SK-N-SH treated with all-trans-retinoic acid at 6 μM for 48 hours (cell line): ENCODE results near the gene PBX1.

Experiments
- ATAC-seq: fragments of 200-7000 bp; cut with Tn5 transposase; 3 replicates; pipeline ENCODE4 v1.9.1; 2020; ENCODE audit warnings: mild to moderate bottlenecking, moderate library complexity
- ARNTL ChIP-seq: fragments of 450-650 bp; formaldehyde crosslinking; IDR thresholded peaks from 2 replicates; pipeline ENCODE4 v1.5.0; 2020; ENCODE audit warnings: low read depth, mild to moderate bottlenecking, moderate library complexity, borderline replicate concordance
- BACH2 ChIP-seq: fragments of 250-450 bp; sonication (Bioruptor Pico); IDR thresholded peaks from 2 replicates; pipeline ENCODE4 v1.9.0; 2021; ENCODE audit warnings: mild to moderate bottlenecking, borderline replicate concordance
- CSDC2 ChIP-seq: fragments of 250-450 bp; sonication (Bioruptor Pico); IDR thresholded peaks from 2 replicates; pipeline ENCODE4 v1.5.0; 2020; ENCODE audit warnings: mild to moderate bottlenecking, moderate library complexity
- ESRRG ChIP-seq: fragments of 250-450 bp; sonication (Bioruptor Pico); IDR thresholded peaks from 2 replicates; pipeline ENCODE4 v1.6.1; 2021; ENCODE audit warnings: mild to moderate bottlenecking
- GLIS3 ChIP-seq: fragments of 250-450 bp; sonication (Bioruptor Pico); IDR thresholded peaks from 2 replicates; pipeline ENCODE4 v1.5.0; 2020; ENCODE audit warnings: mild to moderate bottlenecking, moderate library complexity
- ISL1 ChIP-seq: fragments of 250-450 bp; sonication (Bioruptor Pico); IDR thresholded peaks from 2 replicates; pipeline ENCODE4 v2.1.2; 2022; ENCODE audit warnings: mild to moderate bottlenecking, moderate library complexity
- OSR1 ChIP-seq: fragments of 250-450 bp; sonication (Bioruptor Pico); IDR thresholded peaks from 2 replicates; pipeline ENCODE4 v1.8.0; 2022; ENCODE audit warnings: moderate library complexity, mild to moderate bottlenecking, inconsistent platforms
- PPARA ChIP-seq: fragments of 250-450 bp; sonication (Bioruptor Pico); IDR thresholded peaks from 2 replicates; pipeline ENCODE4 v1.5.0; 2020; ENCODE audit warnings: mild to moderate bottlenecking, borderline replicate concordance
- RARB ChIP-seq: fragments of 250-450 bp; sonication (Bioruptor Pico); IDR thresholded peaks from 2 replicates; pipeline ENCODE4 v1.8.0; 2021; ENCODE audit warnings: mild to moderate bottlenecking, moderate library complexity
- SNAI2 ChIP-seq: fragments of 250-450 bp; sonication (Bioruptor Pico); IDR thresholded peaks from 2 replicates; pipeline ENCODE4 v1.5.0; 2020; ENCODE audit warnings: mild to moderate bottlenecking, moderate library complexity
- TCF4 ChIP-seq: fragments of 250-450 bp; sonication (Bioruptor Pico); IDR thresholded peaks from 2 replicates; pipeline ENCODE4 v1.8.0; 2021; ENCODE audit warnings: mild to moderate bottlenecking, moderate library complexity, borderline replicate concordance
- ZC3H10 ChIP-seq: fragments of 250-450 bp; sonication (Bioruptor Pico); IDR thresholded peaks from 2 replicates; pipeline ENCODE4 v1.5.1; 2021; ENCODE audit warnings: mild to moderate bottlenecking, moderate library complexity
- ZFP3 ChIP-seq: fragments of 250-450 bp; sonication (Bioruptor Pico); IDR thresholded peaks from 2 replicates; pipeline ENCODE4 v1.5.0; 2020; ENCODE audit warnings: mild to moderate bottlenecking, moderate library complexity
- ZFP30 ChIP-seq: fragments of 450-650 bp; formaldehyde crosslinking; IDR thresholded peaks from 2 replicates; pipeline ENCODE4 v1.5.0; 2022; ENCODE audit warnings: mild to moderate bottlenecking, moderate library complexity
- ZNF565 ChIP-seq: fragments of 450-650 bp; formaldehyde crosslinking; conservative IDR thresholded peaks from 2 replicates; pipeline ENCODE4 v1.5.0; 2020; ENCODE audit warnings: low read depth, mild to moderate bottlenecking, moderate library complexity
- ZNF70 ChIP-seq: fragments of 450-650 bp; formaldehyde crosslinking; IDR thresholded peaks from 2 replicates; pipeline ENCODE4 v1.5.0; 2020; ENCODE audit warnings: mild to moderate bottlenecking, moderate library complexity
- ZNF8 ChIP-seq: fragments of 450-650 bp; formaldehyde crosslinking; IDR thresholded peaks from 2 replicates; pipeline ENCODE4 v1.5.0; 2020; ENCODE audit warnings: mild to moderate bottlenecking, moderate library complexity
- TF ChIP-seq, protein P1 (sequence below): fragments of 250-450 bp; sonication (Bioruptor Pico); IDR thresholded peaks from 2 replicates; pipeline ENCODE4 v1.8.0; 2021; ENCODE audit warnings: low read depth, mild to moderate bottlenecking, moderate library complexity, borderline replicate concordance
- TF ChIP-seq, protein P2 (sequence below): fragments of 250-450 bp; sonication (Bioruptor Pico); IDR thresholded peaks from 2 replicates; pipeline ENCODE4 v1.5.1; 2021; ENCODE audit warnings: mild to moderate bottlenecking, moderate library complexity
- TF ChIP-seq, protein P3 (sequence below): fragments of 250-450 bp; sonication (Bioruptor Pico); IDR thresholded peaks from 2 replicates; pipeline ENCODE4 v1.5.0; 2020; ENCODE audit warnings: mild to moderate bottlenecking, moderate library complexity
- TF ChIP-seq, protein P4 (sequence below): fragments of 250-450 bp; sonication (Bioruptor Pico); IDR thresholded peaks from 2 replicates; pipeline ENCODE4 v1.5.1; 2020; ENCODE audit warnings: low read depth, mild to moderate bottlenecking, moderate library complexity

The PBX1 gene

DNA sequence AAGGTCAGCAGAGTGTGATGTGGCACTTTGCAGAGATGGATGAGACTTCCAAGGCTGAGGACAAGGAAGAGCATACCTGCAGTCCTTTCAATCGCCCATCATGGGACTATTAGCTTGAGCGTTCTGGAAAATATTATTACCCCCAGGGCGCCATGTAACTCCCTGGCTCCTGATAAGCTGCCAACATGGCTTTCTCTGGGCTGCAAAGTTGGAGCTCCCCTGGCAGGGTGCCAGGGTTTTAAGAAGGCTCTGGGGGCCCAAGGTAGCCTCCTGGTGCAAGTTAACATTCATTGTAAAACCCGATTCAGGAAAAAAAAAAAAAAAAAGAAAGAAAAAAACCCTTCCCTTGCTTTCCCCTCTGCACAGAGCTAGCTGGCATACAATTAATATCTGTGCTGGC, 196.7 kb downstream of the PBX1 start (continued):
- TF ChIP-seq OSR1 (CRISPR knock-in tag) (no peak), PPARA (CRISPR knock-in tag) (no peak)

DNA sequence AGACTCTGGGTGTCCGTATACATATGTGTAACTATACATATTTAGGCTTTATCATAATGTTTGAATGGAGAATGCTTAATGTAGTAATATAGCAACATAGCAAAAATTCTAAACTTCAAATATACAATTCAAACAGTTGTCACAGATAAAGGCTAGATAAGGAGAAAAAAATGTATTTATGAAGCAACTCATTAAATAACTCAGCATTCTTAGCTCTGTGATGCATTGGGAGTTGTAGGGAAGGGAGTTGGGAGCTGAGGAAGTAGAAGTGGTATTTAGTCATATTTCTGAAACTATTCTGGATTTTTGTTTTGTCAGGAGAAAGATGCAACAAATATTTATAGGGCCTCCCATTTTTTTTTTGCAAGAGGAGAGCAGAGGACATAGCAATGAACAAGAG, 197.8 kb downstream of the PBX1 start:
- TF ChIP-seq BACH2 (no peak), RARB (CRISPR knock-in tag) (no peak), ISL1 (CRISPR knock-in tag) (no peak), ZNF70 (CRISPR knock-in tag) (no peak), SNAI2 (CRISPR knock-in tag) (no peak), ZNF8 (CRISPR knock-in tag) (no peak), PPARA (CRISPR knock-in tag) (no peak), TCF4 (CRISPR knock-in tag) (no peak), GLIS3 (CRISPR knock-in tag) (no peak), ESRRG (CRISPR knock-in tag) (no peak), ZNF565 (no peak), ZFP3 (CRISPR knock-in tag) (no peak), CSDC2 (CRISPR knock-in tag) (no peak)
- TF ChIP-seq, protein P1, sequence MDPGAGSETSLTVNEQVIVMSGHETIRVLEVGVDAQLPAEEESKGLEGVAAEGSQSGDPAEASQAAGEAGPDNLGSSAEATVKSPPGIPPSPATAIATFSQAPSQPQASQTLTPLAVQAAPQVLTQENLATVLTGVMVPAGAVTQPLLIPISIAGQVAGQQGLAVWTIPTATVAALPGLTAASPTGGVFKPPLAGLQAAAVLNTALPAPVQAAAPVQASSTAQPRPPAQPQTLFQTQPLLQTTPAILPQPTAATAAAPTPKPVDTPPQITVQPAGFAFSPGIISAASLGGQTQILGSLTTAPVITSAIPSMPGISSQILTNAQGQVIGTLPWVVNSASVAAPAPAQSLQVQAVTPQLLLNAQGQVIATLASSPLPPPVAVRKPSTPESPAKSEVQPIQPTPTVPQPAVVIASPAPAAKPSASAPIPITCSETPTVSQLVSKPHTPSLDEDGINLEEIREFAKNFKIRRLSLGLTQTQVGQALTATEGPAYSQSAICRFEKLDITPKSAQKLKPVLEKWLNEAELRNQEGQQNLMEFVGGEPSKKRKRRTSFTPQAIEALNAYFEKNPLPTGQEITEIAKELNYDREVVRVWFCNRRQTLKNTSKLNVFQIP: no peak
- TF ChIP-seq, protein P2, sequence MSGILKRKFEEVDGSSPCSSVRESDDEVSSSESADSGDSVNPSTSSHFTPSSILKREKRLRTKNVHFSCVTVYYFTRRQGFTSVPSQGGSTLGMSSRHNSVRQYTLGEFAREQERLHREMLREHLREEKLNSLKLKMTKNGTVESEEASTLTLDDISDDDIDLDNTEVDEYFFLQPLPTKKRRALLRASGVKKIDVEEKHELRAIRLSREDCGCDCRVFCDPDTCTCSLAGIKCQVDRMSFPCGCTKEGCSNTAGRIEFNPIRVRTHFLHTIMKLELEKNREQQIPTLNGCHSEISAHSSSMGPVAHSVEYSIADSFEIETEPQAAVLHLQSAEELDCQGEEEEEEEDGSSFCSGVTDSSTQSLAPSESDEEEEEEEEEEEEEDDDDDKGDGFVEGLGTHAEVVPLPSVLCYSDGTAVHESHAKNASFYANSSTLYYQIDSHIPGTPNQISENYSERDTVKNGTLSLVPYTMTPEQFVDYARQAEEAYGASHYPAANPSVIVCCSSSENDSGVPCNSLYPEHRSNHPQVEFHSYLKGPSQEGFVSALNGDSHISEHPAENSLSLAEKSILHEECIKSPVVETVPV (CRISPR knock-in tag): no peak
- TF ChIP-seq, protein P3, sequence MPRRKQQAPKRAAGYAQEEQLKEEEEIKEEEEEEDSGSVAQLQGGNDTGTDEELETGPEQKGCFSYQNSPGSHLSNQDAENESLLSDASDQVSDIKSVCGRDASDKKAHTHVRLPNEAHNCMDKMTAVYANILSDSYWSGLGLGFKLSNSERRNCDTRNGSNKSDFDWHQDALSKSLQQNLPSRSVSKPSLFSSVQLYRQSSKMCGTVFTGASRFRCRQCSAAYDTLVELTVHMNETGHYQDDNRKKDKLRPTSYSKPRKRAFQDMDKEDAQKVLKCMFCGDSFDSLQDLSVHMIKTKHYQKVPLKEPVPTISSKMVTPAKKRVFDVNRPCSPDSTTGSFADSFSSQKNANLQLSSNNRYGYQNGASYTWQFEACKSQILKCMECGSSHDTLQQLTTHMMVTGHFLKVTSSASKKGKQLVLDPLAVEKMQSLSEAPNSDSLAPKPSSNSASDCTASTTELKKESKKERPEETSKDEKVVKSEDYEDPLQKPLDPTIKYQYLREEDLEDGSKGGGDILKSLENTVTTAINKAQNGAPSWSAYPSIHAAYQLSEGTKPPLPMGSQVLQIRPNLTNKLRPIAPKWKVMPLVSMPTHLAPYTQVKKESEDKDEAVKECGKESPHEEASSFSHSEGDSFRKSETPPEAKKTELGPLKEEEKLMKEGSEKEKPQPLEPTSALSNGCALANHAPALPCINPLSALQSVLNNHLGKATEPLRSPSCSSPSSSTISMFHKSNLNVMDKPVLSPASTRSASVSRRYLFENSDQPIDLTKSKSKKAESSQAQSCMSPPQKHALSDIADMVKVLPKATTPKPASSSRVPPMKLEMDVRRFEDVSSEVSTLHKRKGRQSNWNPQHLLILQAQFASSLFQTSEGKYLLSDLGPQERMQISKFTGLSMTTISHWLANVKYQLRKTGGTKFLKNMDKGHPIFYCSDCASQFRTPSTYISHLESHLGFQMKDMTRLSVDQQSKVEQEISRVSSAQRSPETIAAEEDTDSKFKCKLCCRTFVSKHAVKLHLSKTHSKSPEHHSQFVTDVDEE (CRISPR knock-in tag): no peak
- ATAC-seq: no peak

DNA sequence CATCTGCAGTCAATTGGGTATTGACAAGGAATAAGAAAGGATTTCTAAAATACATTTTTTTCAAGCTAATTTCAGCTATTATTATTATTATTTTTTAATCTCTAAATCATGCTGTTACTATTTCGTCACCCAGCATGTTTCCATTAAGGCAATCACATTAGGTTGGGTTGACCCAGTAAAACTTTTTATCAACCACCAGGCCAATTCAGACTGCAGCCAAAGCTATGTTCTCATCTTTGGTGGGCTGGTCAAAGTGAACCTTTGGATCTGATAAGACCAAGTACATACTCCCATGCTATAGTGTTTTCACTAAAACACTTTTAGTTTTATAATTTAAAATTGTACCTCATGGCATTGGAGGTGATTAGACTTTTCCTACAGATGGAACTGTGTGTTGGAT, 198.6 kb downstream of the PBX1 start:
- TF ChIP-seq SNAI2 (CRISPR knock-in tag) (no peak), ZNF70 (CRISPR knock-in tag) (no peak), ZNF8 (CRISPR knock-in tag) (no peak), RARB (CRISPR knock-in tag) (no peak), ZC3H10 (CRISPR knock-in tag) (no peak)
- no peak for ATAC-seq

DNA sequence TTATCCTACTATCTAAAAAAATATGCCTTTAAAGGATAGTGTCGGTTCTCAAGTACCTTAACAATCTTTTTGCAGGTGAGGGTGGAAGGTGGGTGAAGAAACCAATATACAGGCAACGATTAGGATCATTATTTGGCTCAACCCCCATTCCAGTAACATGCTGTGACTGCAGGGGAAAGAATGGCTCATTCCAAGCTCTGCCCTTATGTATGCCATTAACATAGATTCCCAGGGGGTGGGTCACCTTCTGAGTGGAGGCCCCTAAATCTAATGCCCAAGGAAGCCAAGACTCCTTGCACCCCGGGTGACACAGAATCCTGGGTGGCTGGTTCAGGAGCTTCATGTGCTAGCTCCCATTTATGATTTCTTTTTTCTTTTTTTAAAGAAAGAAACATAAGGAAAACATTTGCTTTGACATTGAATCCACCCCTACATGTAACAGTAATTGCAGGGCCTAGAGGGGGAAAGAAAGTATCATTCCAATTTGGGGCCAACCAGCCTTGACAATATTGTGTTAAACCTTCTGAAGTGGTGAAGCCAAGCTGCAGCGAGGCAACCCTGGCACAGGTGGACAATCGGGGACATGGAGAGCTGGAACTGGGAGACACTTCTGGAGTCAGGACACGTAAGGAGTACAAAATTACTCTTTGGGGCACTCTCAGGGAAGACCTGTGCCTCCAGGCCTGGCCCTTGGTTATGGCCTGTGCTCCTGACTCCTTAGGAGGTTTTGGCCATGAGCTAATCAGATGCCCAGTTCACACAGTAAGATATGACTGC, 200.3 kb downstream of the PBX1 start:
- TF ChIP-seq ZNF8 (CRISPR knock-in tag): no peak
- TF ChIP-seq PPARA (CRISPR knock-in tag): no peak
- TF ChIP-seq OSR1 (CRISPR knock-in tag): no peak
- no peak for TF ChIP-seq ZFP30
- no peak for TF ChIP-seq RARB (CRISPR knock-in tag)
- TF ChIP-seq GLIS3 (CRISPR knock-in tag): no peak
- no peak for TF ChIP-seq BACH2
- TF ChIP-seq CSDC2 (CRISPR knock-in tag): no peak
- no peak for TF ChIP-seq ARNTL (CRISPR knock-in tag)
- TF ChIP-seq, protein P2 (CRISPR knock-in tag): no peak
- TF ChIP-seq TCF4 (CRISPR knock-in tag): no peak
- TF ChIP-seq ZNF70 (CRISPR knock-in tag): no peak
- no peak for TF ChIP-seq ESRRG (CRISPR knock-in tag)
- no peak for TF ChIP-seq ZC3H10 (CRISPR knock-in tag)
- TF ChIP-seq, protein P4, sequence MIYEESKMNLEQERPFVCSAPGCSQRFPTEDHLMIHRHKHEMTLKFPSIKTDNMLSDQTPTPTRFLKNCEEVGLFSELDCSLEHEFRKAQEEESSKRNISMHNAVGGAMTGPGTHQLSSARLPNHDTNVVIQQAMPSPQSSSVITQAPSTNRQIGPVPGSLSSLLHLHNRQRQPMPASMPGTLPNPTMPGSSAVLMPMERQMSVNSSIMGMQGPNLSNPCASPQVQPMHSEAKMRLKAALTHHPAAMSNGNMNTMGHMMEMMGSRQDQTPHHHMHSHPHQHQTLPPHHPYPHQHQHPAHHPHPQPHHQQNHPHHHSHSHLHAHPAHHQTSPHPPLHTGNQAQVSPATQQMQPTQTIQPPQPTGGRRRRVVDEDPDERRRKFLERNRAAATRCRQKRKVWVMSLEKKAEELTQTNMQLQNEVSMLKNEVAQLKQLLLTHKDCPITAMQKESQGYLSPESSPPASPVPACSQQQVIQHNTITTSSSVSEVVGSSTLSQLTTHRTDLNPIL (CRISPR knock-in tag): no peak
- TF ChIP-seq ZFP3 (CRISPR knock-in tag): no peak
- TF ChIP-seq ZNF565: no peak
- no peak for TF ChIP-seq SNAI2 (CRISPR knock-in tag)
- no peak for TF ChIP-seq ISL1 (CRISPR knock-in tag)
- no peak for ATAC-seq
